Stimulated activated CD8-positive, alpha-beta memory T cell treated with anti-CD3 and anti-CD28 coated beads, Interleukin-7, amount 100 ng/mL, for 48 hours (primary cell): ENCODE measurements around the gene RNF40.

Experiments used
- DNase-seq, 2 donors: peaks; one replicate each; pipeline ENCODE4 v3.0.0-alpha.2; 2020; ENCODE audit warnings: low read depth in 1 of 2; ENCODE audit errors: extremely low read depth in 1 of 2

Gene RNF40

DNA sequence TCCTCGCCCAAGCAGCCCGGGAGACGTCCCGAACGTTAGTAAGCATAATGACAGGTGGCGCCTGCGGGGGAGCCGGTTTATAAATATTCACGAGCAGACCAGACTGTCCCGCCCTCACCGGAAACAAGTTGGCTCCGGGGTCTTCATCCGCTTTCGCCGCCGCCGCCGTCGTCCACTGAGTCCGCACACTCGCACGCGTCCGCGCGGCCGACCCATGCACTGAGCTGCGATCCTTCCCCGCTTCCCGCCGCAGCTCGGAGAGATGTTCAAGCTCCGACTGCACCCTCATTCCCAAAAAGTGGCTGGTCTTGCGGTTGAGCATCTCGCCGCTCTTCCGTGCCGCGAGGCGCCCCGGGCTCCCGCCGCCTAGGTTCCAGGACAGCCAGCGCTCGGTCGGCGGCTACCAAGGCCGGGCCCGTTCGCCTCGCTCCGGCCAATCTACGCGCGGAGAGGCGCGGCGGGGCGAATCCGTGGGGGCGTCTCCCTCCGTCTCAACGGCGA, 645 bp upstream of the RNF40 start:
- no peak for DNase-seq

DNA sequence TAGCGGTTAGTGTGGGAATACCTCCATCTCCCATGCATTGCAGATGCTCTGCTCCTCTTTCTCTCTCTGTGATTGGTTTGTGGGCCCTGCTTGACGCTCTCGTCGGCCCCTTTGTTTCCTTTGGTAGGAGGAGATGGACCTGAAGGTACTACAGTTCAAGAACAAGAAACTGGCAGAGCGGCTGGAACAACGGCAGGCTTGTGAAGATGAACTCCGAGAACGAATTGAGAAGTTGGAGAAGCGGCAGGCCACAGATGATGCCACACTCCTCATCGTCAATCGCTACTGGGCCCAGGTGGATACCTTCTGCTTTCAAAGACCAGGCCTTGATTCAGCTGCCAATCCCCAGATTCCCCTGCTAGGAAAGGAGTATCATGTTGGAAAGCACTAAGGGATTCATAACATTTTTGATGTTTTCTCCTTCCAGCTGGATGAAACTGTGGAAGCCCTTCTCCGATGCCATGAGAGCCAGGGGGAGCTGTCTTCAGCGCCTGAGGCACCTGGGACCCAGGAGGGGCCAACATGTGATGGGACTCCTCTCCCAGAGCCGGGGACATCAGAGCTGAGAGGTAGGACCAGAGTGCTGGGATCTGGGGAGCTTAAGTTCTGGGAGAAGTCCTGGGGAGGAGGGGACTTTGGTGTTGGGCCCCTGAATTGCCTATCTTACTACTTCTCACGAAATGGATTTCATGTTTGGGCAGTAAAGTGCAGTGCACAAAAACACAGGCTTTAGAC, 1.0 kb downstream of the RNF40 start:
- no peak for DNase-seq

DNA sequence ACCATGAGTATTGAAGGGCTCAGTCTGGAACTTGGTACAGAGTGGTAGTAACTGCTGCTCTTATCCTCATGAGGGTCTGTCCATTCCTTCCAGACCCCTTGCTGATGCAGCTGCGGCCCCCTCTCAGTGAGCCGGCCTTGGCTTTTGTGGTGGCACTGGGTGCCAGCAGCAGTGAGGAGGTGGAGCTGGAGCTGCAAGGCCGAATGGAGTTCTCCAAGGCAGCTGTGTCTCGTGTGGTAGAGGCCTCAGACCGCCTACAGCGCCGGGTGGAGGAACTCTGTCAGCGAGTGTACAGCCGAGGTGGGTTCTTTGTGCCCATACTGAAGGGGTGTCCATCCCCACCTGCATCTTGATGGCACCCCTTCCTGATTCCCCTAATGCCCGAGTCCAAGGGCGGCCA, 2.0 kb downstream of the RNF40 start:
- DNase-seq = no peak

DNA sequence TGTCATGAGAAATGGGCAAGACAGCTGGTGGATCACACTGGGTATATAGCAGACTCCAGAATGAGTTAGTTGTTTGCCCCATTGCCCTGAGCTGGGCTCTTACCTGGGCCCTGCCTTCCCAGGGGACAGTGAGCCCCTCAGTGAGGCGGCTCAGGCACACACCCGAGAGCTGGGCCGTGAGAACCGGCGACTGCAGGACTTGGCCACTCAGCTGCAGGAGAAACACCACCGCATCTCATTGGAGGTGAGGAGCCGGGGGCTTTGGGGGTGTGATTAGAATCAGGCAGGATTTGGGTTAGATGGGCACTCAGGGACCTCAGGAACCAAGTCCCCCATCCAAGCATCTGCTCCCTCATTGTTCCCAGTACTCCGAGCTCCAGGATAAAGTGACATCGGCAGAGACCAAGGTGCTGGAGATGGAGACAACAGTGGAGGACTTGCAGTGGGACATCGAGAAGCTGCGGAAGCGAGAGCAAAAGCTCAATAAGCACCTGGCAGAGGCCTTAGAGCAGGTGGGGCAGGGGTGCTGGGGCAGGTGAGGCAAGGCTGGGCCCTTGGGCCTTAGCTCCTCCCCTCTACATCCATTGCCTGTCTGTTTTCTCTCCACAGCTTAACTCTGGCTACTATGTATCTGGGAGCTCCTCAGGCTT, 2.8 kb downstream of the RNF40 start:
- DNase-seq = no peak

DNA sequence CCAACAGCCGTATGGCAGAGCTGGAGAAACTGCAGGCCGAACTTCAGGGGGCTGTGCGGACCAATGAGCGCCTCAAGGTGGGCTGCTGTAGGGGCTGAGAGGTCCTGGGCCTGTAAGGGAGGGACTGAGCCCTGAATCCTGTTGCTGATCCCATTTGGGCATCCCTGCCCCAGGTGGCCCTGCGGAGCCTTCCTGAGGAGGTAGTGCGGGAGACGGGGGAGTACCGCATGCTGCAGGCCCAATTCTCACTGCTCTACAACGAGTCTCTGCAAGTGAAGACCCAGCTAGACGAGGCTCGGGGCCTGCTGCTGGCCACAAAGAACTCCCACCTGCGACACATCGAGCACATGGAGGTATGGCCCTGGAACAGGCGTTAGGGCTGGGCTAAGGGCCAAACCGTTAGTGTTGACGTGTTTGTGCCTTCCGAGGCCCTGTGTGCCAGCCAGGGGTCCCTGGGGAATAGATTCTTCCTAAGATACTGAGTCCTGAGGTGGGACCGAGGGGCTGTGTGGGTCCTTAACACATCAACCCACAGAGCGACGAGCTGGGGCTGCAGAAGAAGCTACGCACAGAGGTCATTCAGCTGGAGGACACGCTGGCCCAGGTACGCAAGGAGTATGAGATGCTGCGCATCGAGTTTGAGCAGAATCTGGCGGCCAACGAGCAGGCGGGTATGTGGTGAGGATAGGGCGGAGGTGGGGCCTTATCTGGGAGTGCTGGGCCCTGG, 4.2 kb downstream of the RNF40 start:
- no peak for DNase-seq

DNA sequence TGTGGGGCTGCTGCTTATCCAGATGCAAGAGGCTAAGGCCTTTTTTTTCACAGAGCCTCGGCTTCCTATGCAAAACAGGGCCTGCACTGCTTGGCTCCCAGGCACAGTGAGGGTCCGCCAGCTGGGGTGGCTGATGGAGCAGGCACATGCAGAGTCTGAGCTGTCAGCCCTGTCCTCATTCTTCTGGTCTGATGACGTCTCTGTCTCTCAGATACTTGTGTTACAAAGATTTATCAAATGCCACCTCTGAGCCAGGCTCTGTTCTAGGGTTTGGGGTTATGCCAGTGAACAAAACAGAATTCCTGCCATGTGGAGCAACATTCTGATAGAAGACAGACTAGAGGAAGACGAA, 4.8 kb downstream of the RNF40 start:
- DNase-seq = no peak

DNA sequence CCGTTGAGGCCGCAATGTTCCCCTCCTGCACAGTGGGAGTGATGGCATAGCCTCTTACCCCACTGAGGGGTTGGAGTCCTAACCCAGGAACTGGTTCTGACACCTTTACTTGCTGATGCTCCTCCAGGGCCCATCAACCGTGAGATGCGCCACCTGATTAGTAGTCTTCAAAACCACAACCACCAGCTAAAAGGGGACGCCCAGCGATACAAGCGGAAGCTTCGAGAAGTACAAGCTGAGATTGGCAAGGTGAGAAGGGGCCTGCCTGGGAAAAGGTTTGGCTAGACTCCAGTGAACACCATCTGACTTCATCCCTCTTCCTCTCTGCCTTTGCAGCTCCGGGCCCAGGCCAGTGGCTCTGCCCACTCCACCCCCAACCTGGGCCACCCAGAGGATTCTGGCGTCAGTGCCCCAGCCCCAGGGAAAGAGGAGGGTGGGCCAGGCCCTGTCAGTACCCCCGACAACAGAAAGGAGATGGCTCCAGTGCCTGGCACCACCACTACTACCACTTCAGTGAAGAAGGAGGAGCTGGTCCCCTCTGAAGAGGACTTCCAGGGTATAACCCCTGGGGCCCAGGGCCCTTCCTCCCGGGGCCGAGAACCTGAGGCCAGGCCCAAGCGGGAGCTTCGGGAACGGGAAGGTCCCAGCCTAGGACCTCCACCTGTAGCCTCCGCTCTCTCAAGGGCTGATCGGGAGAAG, 5.8 kb downstream of the RNF40 start:
- DNase-seq = no peak

DNA sequence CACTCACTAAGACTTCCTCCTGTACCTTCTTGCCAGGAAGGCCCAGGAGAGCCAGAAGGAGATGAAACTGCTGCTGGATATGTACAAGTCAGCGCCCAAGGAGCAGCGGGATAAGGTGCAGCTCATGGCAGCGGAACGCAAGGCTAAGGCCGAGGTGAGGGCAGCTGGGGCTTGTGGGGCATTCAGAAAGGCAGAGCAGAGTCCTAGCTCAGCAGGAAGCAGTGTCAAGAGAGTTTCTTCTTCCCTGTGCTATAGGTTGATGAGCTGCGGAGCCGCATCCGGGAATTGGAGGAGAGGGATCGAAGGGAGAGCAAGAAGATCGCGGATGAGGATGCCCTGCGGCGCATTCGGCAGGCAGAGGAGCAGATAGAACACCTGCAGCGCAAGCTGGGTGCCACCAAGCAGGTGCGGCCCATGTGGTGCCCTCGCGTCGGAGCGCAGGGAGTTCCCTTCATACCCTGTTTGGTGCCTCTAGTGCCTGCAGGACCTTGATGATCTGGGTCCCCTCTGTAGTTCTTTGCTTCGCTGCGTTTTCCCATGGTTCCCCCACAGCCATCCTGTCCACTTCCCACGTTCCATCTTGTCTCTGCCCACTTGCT, 6.6 kb downstream of the RNF40 start:
- no peak for DNase-seq

DNA sequence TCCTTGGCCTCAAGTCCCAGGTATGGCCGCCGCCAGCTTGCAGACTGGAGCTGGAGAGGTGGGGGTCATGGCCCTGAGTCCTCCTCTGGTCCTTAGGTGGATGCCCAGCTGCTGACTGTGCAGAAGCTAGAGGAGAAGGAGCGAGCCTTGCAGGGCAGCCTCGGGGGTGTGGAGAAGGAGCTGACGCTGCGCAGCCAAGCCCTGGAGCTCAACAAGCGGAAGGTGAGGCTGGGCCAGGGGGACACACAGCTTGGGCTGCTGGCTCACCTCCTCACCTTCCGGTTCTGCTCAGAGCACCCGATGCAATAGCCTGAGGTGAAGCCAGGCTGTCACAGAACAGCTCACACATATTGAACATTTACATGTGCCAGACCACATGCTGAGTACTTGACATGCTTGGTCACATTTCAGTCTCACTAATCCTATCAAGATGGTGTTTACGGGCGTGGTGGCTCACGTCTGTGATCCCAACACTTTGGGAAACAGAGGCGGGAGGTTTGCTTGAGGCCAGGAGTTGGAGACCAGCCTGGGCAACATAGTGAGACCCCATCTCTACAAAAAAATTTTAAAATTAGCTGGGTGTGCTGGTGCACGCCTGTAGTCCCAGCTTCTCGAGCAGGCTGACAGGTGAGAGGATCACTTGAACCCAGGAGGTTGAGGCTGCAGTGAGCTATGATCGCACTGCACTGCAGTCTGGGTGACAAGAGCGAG, 7.4 kb downstream of the RNF40 start:
- no peak for DNase-seq

DNA sequence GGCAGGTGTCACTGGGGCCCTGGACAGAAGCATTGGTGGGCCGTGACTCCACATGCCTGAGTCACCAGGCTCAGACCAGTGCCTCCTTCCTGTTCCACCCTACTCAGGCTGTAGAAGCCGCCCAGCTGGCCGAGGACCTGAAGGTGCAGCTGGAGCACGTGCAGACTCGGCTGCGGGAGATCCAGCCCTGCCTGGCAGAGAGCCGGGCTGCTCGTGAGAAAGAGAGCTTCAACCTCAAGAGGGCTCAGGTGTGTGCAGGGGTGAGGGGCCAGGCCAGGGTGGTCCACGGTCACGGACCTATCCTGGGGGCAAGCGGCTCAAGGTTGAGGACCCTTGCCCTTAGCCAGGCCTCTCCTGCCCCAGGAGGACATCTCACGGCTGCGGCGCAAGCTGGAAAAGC, 9.6 kb downstream of the RNF40 start:
- DNase-seq = no peak

DNA sequence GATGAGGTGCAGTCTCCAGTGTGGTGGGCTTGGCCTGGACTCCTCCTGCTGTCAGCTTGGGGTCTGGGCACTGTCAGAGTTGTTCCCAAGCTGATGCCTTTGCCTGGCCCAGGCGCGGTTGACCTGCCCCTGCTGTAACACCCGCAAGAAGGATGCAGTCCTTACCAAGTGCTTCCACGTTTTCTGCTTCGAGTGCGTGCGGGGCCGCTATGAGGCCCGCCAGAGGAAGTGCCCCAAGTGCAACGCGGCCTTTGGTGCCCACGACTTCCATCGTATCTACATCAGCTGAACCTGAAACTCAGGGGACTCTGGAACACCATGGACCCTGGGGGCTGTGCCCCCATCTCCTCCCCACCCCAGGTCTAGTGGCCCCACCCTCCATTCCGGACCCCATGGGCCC, 11.7 kb downstream of the RNF40 start:
- DNase-seq = no peak

DNA sequence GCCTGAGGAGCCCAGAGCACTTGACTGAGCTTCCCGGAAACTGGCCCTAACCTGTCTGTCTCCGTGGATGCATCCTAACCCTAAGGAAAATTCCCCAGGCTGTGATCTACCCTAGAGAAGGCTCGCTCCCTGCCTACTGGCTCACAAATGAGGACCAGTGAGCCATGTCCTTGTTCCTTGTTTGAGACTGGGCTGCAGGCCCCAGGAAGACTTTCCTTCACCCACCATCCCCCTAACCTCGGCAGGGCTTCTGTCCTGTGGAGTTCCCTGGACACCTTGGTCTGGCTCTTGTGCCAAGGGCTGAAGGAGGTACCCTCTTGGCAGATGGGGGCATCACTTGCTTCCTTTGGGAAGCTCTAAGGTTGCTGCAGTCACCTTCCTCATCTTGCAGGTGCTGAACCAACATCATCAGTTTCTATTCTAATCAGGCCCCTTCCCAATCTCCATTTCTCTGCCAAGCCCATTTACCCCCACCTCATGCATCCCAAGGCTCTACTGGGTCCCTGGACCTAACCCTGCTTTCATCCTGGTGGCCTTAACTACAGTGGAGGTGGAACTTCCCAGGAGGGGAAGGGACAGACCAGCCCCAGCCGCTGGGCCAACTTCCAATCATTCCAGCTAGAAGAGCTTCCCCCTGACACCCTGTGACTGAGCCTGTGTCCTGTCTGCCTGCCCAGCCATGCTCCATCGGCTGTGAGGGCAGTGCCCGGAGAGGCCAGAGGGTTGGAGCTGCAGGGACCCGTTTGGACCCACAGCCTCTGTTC, 12.4 kb downstream of the RNF40 start:
- DNase-seq = no peak

DNA sequence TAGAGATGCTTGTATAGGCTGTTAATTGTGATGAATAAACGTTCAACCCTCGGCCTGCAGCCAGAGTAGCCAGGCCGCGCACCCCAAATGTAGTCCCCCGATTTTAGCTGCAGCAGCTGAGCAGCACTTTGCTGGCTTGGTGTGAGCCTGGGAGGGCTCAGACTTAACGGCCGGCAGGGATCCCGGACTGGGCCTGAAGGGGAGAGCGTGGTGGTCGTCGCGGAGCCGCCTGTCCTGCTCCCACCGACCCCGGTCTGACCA, 12.9 kb downstream of the RNF40 start:
- no peak for DNase-seq

DNA sequence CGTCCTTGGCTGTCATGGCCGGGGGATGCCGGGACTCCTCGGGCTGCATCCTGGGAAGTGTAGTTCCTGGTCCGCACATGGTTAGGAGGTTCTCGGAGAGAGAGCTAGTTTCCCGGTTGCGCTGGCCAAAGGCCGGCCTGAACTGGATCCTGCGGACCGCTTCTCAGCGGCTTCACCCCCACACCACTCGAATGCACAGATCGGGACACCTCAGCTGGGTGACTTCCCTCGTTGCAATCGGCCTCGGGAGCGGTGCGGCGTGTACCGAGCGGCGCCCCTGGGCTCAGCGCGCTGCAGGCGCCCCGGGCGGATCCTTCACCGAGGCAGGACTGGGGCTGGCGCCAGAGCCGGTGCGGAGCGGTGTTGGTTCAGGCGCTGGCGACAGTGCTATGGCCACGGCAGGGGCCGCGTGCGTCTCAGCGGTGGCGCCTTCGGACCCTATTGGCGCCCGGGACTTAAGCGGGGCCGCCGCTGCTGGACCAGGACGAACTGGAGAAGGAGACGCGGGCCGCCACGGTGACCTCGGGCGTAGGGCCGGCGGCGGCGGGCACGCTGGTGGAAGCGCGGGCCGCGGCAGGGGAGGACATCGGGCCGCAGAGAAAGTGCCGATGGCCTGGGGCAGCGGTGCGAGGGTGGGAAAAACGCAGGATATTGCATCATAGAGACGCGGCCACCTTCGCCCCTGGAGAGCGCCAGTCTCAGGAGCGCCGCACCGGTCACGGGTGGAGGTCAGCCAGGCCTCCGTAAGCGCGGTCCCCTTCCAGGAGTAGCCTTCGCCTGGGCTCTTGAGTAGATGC, 13.5 kb downstream of the RNF40 start:
- peak; percentile 41 to 50 for DNase-seq

DNA sequence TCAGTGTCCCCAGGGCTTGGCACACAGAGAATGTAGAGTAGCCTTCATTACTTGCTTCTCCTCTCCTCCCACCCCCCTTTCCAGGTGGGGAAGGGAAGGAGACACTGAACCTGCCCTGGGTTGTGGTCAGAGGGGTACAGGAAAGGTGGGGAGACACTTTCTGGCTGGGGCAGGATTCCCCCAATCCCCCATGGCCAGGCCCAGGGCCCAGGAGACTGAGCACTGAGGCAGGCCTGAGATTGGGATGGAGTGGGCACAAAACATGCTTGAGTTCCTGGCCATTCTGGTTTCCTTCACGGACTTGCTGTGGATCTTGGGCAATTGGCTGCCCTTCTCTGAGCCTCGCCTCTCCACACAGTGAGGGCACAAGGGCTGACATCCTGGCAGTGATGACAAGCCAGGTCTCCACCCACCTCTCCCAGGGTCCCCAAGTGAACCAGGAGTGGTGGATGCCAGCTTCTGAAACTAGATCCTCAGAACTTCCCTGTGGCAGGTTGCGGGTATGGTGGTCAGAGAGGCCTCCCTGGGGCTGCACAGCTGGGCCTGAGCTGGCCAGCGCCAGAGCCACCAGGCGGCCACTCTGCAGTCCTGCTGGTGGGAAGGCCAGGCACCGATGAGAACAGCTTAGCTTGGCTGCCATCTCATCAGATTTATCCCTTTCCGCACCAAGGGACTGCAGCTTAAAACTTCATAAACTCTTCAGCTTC, 15.6 kb downstream of the RNF40 start:
- no peak for DNase-seq

DNA sequence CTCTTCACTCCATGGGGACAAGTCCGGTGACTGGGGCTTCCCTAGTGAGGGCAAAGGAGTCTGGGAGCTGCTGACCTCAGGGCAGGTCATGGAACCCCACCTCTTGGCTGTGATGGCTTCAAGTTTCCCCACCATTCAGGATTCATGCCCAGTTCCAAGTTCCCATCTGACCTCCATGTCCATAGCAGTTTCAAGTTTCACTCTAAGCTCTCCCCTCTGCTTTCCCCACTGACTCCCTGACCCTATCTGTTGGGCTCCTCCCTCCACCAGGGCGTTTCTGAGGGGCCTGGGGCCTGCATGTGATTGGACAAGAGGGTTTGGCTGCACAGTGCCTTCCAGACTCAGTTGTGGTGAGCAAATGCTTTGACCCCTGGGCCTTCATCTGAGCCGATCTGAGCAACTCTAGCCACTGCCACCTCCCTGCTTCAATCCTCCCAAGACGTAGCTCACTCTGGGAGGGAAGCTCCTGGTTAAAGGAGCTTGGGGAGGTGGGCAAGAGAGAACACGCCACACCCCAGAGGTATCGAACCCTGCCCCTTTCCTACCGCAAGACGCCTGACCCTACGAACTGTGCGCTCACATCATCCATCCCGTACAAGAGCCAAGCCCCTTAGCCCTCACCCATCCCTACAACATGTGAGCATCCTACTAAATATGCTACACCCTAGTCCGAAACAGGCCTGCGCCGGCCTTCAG, 16.6 kb downstream of the RNF40 start:
- DNase-seq = no peak

DNA sequence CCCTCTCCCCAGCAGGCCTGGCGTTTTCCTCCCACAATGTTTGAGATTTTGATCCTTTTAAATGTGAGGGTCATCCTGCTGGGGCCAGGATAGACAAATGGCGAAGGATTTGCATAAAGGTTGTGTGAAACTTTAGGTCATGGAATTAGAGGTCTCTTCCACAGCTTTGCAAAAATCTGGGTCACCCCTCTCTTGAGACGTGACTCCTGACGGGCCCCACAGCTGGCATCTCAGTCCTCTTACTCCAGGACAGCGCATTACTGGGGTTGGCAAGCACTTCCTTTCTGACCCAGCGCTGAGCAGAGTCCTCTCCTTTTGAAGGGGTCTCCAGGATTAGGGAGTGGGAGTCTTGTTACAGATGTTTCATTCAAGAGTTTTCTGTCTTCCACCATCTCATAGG, 17.5 kb downstream of the RNF40 start:
- DNase-seq = no peak

DNA sequence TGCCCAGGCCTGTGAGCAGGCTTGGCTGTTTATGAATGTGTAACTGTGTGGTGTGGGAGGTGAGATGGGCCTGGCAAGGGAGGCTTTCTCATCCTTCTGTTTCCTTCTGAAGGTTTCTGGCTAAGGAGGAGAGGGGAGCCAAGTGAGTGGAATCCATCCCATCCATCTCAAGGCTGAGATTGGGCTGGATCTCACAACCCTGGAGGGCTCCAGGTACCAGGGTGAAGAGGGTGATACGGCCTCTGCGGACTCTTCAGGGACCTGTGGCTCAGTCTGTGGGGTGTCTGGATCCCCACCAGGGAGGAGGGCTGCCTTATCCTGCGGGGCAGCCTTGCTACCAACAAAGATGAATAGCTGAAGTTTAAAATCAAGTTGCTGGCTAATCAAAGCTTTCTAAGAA, 17.9 kb downstream of the RNF40 start:
- DNase-seq = no peak
